Peyer's patch (tissue), 4 donors: ENCODE measurements around the gene OR51B5. TPM values are rescaled to one million over a fixed set of nuclear protein-coding genes. Genes with fewer than 3 reads are reported as not detected.
"Not testable (repeated sequence)": the region's sequence is repeated elsewhere in the genome, so short reads cannot be mapped to it uniquely, and the experiment has no call there.

Experiments
- DNase-seq, 3 donors: peaks; one replicate each; pipeline ENCODE4 v3.0.0-alpha.2; 2017 to 2019
- H3K27ac ChIP-seq, 4 donors: fragments of 200-600 bp; sonication (generic); one replicate each; pipeline ENCODE4 v1.5.1; 2016 to 2019
- H3K27me3 ChIP-seq, 2 donors: fragments of 200-600 bp; sonication (generic); one replicate each; pipeline ENCODE4 v1.5.1; 2019
- H3K36me3 ChIP-seq, 3 donors: fragments of 200-600 bp; sonication (generic); one replicate each; pipeline ENCODE4 v1.5.1; 2016 to 2019
- H3K4me1 ChIP-seq, 4 donors: fragments of 200-600 bp; sonication (generic); one replicate each; pipeline ENCODE4 v1.5.1; 2016 to 2019
- H3K4me3 ChIP-seq, 4 donors: fragments of 200-600 bp; sonication (generic); 1 replicate in 3 of 4; 2 replicates in 1 of 4; pipeline ENCODE4 v1.5.1; 2016 to 2019; ENCODE audit warnings: mild to moderate bottlenecking in 1 of 4
- H3K9me3 ChIP-seq, 4 donors: fragments of 200-600 bp; sonication (generic); one replicate each; pipeline ENCODE4 v1.5.1; 2016 to 2019; ENCODE audit warnings: mild to moderate bottlenecking in 1 of 4
- CTCF ChIP-seq, 6 experiments: fragments of 450-650 bp in 4 of 6; fragments of 200-600 bp in 2 of 6; sonication (generic) in 1 of 6; IDR thresholded peaks; one replicate each; pipeline ENCODE4 v1.5.1; 2017 to 2019; ENCODE audit warnings: antibody characterized with exemption in 6 of 6, mild to moderate bottlenecking in 3 of 6, moderate library complexity in 1 of 6
- POLR2A ChIP-seq, 2 donors: fragments of 450-650 bp; IDR thresholded peaks; one replicate each; pipeline ENCODE4 v1.5.1; 2017; ENCODE audit warnings: antibody characterized with exemption in 2 of 2, mild to moderate bottlenecking in 2 of 2, moderate library complexity in 2 of 2
- total RNA-seq, 4 donors: library from RNA; depleted of rRNA; stranded (reverse); fragments of >200 nt; gene quantifications; one replicate each; pipeline ENCODE4 v1.1.0, GENCODE V29; 2016

Gene OR51B5
- total RNA-seq, 4 donors from 2014 or later = not detected

- Histone ChIP-seq H3K4me3 (no peak overlapping the region), H3K9me3 (no peaks in the 10 kb centered on the region), H3K27ac (no peak overlapping the region), H3K4me1 (no peaks in the 10 kb centered on the region), H3K36me3 (no peaks in the 10 kb centered on the region), H3K27me3 (no peaks in the 10 kb centered on the region)
- no peak for DNase-seq
- no peak for TF ChIP-seq CTCF (IDR thresholded peaks at IDR 0.05)
- no peak for TF ChIP-seq POLR2A (IDR thresholded peaks at IDR 0.05)
Observed at GRCh38 chr11:5339771-5340322, 3.5 kb downstream of the OR51B5 start.

- not testable (repeated sequence) for H3K4me3 ChIP-seq, H3K4me1 ChIP-seq, H3K27me3 ChIP-seq, H3K9me3 ChIP-seq, H3K27ac ChIP-seq, DNase-seq, H3K36me3 ChIP-seq
Observed at GRCh38 chr11:5337253-5337652, 6.1 kb downstream of the OR51B5 start.

GRCh38 chr11:5336331-5336730, 7.0 kb downstream of the OR51B5 start:
- no peaks in the 10 kb centered on the region for H3K36me3 ChIP-seq
- TF ChIP-seq POLR2A (IDR thresholded peaks at IDR 0.05) = no peak
- TF ChIP-seq CTCF (IDR thresholded peaks at IDR 0.05) = no peak
- no peaks in the 10 kb centered on the region for H3K27me3 ChIP-seq
- H3K9me3 ChIP-seq = no peaks in the 10 kb centered on the region
- H3K4me1 ChIP-seq = no peaks in the 10 kb centered on the region
- H3K27ac ChIP-seq = no peak overlapping the region
- H3K4me3 ChIP-seq = no peak overlapping the region
- DNase-seq = no peak

DNA sequence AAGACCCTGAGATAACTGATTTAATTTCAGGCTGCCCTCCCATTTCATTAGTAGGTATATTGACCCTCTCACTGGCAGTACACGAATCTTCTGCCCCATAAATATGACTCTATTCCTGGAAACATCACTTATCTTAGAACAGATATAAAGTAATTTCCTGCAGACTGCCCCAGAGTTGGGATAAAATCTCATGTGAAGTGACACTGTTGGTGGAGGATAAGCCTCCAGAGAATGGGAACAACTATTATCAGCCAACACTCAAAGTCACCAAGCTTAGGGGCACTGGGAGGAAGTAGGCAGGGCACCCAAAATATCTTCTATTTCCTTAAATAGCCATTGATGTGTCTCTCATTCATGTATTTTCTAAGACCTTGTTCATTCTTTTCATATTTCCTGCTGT, 8.2 kb downstream of the OR51B5 start:
- no peaks in the 10 kb centered on the region for H3K9me3 ChIP-seq
- TF ChIP-seq CTCF (IDR thresholded peaks at IDR 0.05) = no peak
- TF ChIP-seq POLR2A (IDR thresholded peaks at IDR 0.05) = no peak
- H3K36me3 ChIP-seq = no peaks in the 10 kb centered on the region
- no peak for DNase-seq
- no peak overlapping the region for H3K27ac ChIP-seq
- no peaks in the 10 kb centered on the region for H3K4me1 ChIP-seq
- H3K27me3 ChIP-seq = no peaks in the 10 kb centered on the region
- H3K4me3 ChIP-seq = no peak overlapping the region

GRCh38 chr11:5324197-5324596, 19.1 kb downstream of the OR51B5 start, which contains the start of gene OR51B2:
OR51B2 (minus strand) TSS chr11:5324297; CDS start chr11:5324297, 0 bp downstream.
- no peaks in the 10 kb centered on the region for H3K36me3 ChIP-seq
- no peak within 1 kb of the TSS for H3K4me3 ChIP-seq
- H3K9me3 ChIP-seq = no peaks in the 10 kb centered on the region
- H3K4me1 ChIP-seq = no peaks in the 10 kb centered on the region
- no peak for TF ChIP-seq POLR2A (IDR thresholded peaks at IDR 0.05)
- no peak for TF ChIP-seq CTCF (IDR thresholded peaks at IDR 0.05)
- no peak within 1 kb of the TSS for H3K27ac ChIP-seq
- H3K27me3 ChIP-seq = no peaks in the 10 kb centered on the region
- DNase-seq = no peak

- Histone ChIP-seq H3K4me3 (no peak overlapping the region), H3K27me3 (no peaks in the 10 kb centered on the region), H3K9me3 (no peaks in the 10 kb centered on the region), H3K4me1 (no peaks in the 10 kb centered on the region), H3K27ac (no peak overlapping the region), H3K36me3 (no peaks in the 10 kb centered on the region)
- no peak for DNase-seq
- no peak for TF ChIP-seq POLR2A (IDR thresholded peaks at IDR 0.05)
- TF ChIP-seq CTCF (IDR thresholded peaks at IDR 0.05) = no peak
Observed at GRCh38 chr11:5317292-5317691, 26.0 kb downstream of the OR51B5 start.

DNA sequence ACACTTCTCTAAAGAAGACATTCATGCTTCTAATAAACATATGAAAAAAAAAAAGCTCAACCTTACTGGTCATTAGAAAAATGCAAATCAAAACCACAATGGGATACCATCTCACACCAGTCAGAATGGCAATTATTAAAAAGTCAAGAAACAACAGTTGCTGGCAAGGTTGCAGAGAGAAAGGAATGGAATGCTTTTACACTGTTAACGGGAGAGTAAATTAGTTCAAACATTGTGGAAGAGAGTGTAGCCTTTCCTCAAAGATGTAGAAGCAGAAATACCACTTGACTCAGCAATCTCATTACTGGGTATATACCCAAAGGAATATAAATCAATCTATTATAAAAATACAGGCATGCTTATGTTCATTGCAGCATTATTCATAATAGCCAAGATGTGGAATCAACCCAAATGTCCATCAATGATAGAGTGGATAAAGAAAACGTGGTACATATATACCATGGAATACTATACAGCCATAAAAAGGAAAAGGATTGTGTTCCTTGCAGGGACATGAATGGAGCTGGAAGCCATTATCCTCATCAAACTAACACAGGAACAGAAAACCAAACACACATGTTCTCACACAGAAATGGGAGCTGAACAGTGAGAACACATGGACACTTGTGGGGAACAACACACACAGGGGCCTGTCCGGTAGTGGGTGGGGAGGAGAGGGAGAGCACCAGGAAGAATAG, 29.8 kb downstream of the OR51B5 start:
- H3K9me3 ChIP-seq, H3K36me3 ChIP-seq, H3K4me3 ChIP-seq, H3K27ac ChIP-seq, H3K27me3 ChIP-seq, H3K4me1 ChIP-seq, DNase-seq: not testable (repeated sequence)
